Kidney epithelial cell (primary cell): ENCODE data around the gene OR6C75. TPM values are rescaled to one million over a fixed set of nuclear protein-coding genes. Genes with fewer than 3 reads are reported as not detected.
"Not testable (repeated sequence)": the region's sequence is repeated elsewhere in the genome, so short reads cannot be mapped to it uniquely, and the experiment has no call there.

Experiments used
- DNase-seq: peaks from one replicate; pipeline ENCODE4 v3.0.0-alpha.2; 2010; ENCODE audit warnings: low read depth
- H3K27me3 ChIP-seq: 2 replicates; pipeline ENCODE4 v1.6.0; 2011; ENCODE audit warnings: low read length; ENCODE audit not compliant: control insufficient read depth, insufficient read depth
- H3K36me3 ChIP-seq: 2 replicates; pipeline ENCODE4 v1.5.1; 2011; ENCODE audit warnings: low read length; ENCODE audit not compliant: control insufficient read depth, insufficient read depth
- H3K4me3 ChIP-seq: 2 replicates; pipeline ENCODE4 v1.5.1; 2011; ENCODE audit warnings: low read depth, mild to moderate bottlenecking, control low read depth, low read length
- CTCF ChIP-seq: IDR thresholded peaks from 2 replicates; pipeline ENCODE4 v1.5.1; 2011; ENCODE audit warnings: mild to moderate bottlenecking, moderate library complexity, low read length, control low read depth, inconsistent platforms; ENCODE audit not compliant: insufficient read depth, poor library complexity, severe bottlenecking
- total RNA-seq: library from RNA; depleted of rRNA; stranded (reverse); fragments of >200 nt; gene quantifications from 2 replicates; pipeline ENCODE4 v1.2.3, GENCODE V29; 2015

Gene OR6C75
- total RNA-seq, 1 donor from 2014 or later = not detected

- H3K36me3 ChIP-seq = no peaks in the 10 kb centered on the region
- no peaks in the 10 kb centered on the region for H3K27me3 ChIP-seq
- no peak for TF ChIP-seq CTCF
- no peak for DNase-seq
- H3K4me3 ChIP-seq = no peak overlapping the region
Observed at GRCh38 chr12:55407866-55408265, 45.1 kb downstream of the OR6C75 start.

GRCh38 chr12:55409133-55409532 lies 46.4 kb downstream of the OR6C75 start:
- DNase-seq, H3K36me3 ChIP-seq, H3K27me3 ChIP-seq, H3K4me3 ChIP-seq: not testable (repeated sequence)

GRCh38 chr12:55412138-55412537 lies 49.4 kb downstream of the OR6C75 start:
- DNase-seq, H3K27me3 ChIP-seq, H3K4me3 ChIP-seq, H3K36me3 ChIP-seq: not testable (repeated sequence)

GRCh38 chr12:55413498-55414388 lies 51.0 kb downstream of the OR6C75 start:
- not testable (repeated sequence) for H3K4me3 ChIP-seq, H3K36me3 ChIP-seq, H3K27me3 ChIP-seq, DNase-seq

GRCh38 chr12:55414396-55414823 lies 51.6 kb downstream of the OR6C75 start:
- not testable (repeated sequence) for H3K27me3 ChIP-seq, DNase-seq, H3K36me3 ChIP-seq
- H3K4me3 ChIP-seq = peak overlapping the region; percentile 10

- H3K4me3 ChIP-seq, DNase-seq, H3K36me3 ChIP-seq, H3K27me3 ChIP-seq: not testable (repeated sequence)
Observed at GRCh38 chr12:55414889-55415288, 52.1 kb downstream of the OR6C75 start.

GRCh38 chr12:55416961-55417360 lies 54.2 kb downstream of the OR6C75 start:
- TF ChIP-seq CTCF = no peak
- no peaks in the 10 kb centered on the region for H3K36me3 ChIP-seq
- no peak for DNase-seq
- no peaks in the 10 kb centered on the region for H3K27me3 ChIP-seq
- no peak overlapping the region for H3K4me3 ChIP-seq

Other genes with a start within 250 kb of the OR6C75 start
- gene OR9K2, start 236.6 kb upstream of the OR6C75 start, total RNA-seq = not detected in 2 replicates
- gene OR10A7, start 141.9 kb upstream of the OR6C75 start, total RNA-seq = not detected in 2 replicates
- not detected in 2 replicates for gene OR6C74, start 118.4 kb upstream of the OR6C75 start, total RNA-seq
- not detected in 2 replicates for gene OR6C6, start 66.4 kb upstream of the OR6C75 start, total RNA-seq
- not detected in 2 replicates for gene OR6C1, start 48.6 kb upstream of the OR6C75 start, total RNA-seq
- not detected in 2 replicates for gene OR6C3, start 32.2 kb upstream of the OR6C75 start, total RNA-seq
- gene OR6C65, start 37.6 kb downstream of the OR6C75 start, total RNA-seq = not detected in 2 replicates
- not detected in 2 replicates for gene OR6C76, start 63.3 kb downstream of the OR6C75 start, total RNA-seq
- gene OR6C2, start 81.1 kb downstream of the OR6C75 start, total RNA-seq = not detected in 2 replicates
- not detected in 2 replicates for gene OR6C70, start 107.2 kb downstream of the OR6C75 start, total RNA-seq
- gene OR6C68, start 129.4 kb downstream of the OR6C75 start, total RNA-seq = not detected in 2 replicates
- not detected in 2 replicates for gene OR6C4, start 186.6 kb downstream of the OR6C75 start, total RNA-seq
- not detected in 2 replicates for gene OR2AP1, start 209.5 kb downstream of the OR6C75 start, total RNA-seq